Heart left ventricle (tissue), 13 donors: ENCODE results near the gene SKOR1.

Experiments used
- POLR2A ChIP-seq, 2 donors: fragments of 450-650 bp; IDR thresholded peaks; one replicate each; pipeline ENCODE4 v1.6.1; 2017; ENCODE audit warnings: antibody characterized with exemption in 2 of 2, mild to moderate bottlenecking in 2 of 2, moderate library complexity in 2 of 2
- TF ChIP-seq, protein P1 (sequence below), 12 donors: fragments of 200-600 bp; sonication (generic) in 4 of 12; IDR thresholded peaks; one replicate each; pipeline versions ENCODE4 v1.5.0 to v1.8.0; 2018 to 2022; ENCODE audit warnings: antibody characterized with exemption in 12 of 12, mild to moderate bottlenecking in 5 of 12
- donor health status: ischemic (EF 13 %, LVEDD 7.1; RV severe dilation, severe dysfunction).
- donor health status: DM: no; HTN: yes; CAD: no.
- donor health status: DM: no; HTN: no; CAD: no.
- donor health status: ischemic (EF 25% LVEDD 6.9; RV normal size, moderate dysfunction).
- donor health status: ischemic (EF 25% LVEDD 5.7; RV mildly dilated, moderate dysfunction).
- donor health status: ischemic (EF 35%, LVEDD 5.7; RV mildly dilated, moderate dysfunction).
- donor health status: nonischemic (EF 11% LVEDD 7.7; RV severe dilation, severe dysfunction).
- donor health status: DM: yes; HTN: yes; CAD: no.
- donor health status: PGD.
- donor health status: ischemic (EF 29% LVEDD 5.4; RV normal size, mild dysfunction).
- donor health status: nonischemic (EF 23%, LVEDD 6.1; RV moderate dilation, normal function).

DNA sequence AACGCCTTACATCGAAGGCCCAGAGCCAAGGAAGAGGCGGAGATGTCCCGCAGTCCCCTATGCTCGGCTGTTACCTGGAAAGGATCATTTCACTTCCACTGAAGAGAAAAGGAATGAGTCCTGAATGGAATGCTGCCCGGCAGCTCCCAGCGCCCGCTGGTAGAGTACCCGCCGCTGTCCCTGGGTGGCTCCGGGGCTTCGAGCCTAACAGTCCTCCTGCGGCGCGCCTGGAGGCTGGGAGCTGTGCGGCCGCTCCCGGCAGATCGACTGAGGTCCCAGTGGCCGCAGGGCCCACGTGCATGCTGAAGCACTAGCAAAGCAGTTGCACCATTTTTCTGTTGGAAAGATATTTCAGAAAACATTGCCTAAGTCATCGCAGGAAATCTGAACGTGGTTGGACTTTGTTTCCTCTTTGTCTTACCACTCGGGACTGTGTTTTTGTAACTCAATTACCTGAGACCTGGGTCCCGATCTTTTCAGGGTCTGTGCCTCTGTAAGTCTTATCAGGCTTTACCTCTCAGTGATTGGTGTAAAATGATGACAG is 13.6 kb downstream of the SKOR1 start:
- no peak for TF ChIP-seq POLR2A (IDR thresholded peaks at IDR 0.05)
- TF ChIP-seq, protein P1, sequence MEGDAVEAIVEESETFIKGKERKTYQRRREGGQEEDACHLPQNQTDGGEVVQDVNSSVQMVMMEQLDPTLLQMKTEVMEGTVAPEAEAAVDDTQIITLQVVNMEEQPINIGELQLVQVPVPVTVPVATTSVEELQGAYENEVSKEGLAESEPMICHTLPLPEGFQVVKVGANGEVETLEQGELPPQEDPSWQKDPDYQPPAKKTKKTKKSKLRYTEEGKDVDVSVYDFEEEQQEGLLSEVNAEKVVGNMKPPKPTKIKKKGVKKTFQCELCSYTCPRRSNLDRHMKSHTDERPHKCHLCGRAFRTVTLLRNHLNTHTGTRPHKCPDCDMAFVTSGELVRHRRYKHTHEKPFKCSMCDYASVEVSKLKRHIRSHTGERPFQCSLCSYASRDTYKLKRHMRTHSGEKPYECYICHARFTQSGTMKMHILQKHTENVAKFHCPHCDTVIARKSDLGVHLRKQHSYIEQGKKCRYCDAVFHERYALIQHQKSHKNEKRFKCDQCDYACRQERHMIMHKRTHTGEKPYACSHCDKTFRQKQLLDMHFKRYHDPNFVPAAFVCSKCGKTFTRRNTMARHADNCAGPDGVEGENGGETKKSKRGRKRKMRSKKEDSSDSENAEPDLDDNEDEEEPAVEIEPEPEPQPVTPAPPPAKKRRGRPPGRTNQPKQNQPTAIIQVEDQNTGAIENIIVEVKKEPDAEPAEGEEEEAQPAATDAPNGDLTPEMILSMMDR (IDR thresholded peaks at IDR 0.05): no peak
